ENCODE data around the gene CDRT15. TPM values are rescaled to one million over a fixed set of nuclear protein-coding genes. Genes with fewer than 3 reads are reported as not detected.
"Not testable (repeated sequence)": the region's sequence is repeated elsewhere in the genome, so short reads cannot be mapped to it uniquely, and the experiment has no call there.

Gene CDRT15
- polyA plus RNA-seq, 1 donor (not counting 4 experiments of a cell fraction or from before 2014, with no cell fraction given) = not detected

- Histone ChIP-seq H3K9ac (ENCODE audit: control insufficient read depth, extremely low read depth, insufficient read depth, low read length) (no peak overlapping the region), H3K79me2 (ENCODE audit: control insufficient read depth, insufficient read depth, low read length) (no peaks in the 10 kb centered on the region), H3K27ac (ENCODE audit: control insufficient read depth, insufficient read depth, low read length) (no peak overlapping the region), H3K4me3 (ENCODE audit: control insufficient read depth in 2 of 3, extremely low read depth in 1 of 3, insufficient read depth in 2 of 3, low read depth in 1 of 3, low read length in 3 of 3) (no peak overlapping the region), H3K9me3 (ENCODE audit: control insufficient read depth, low read depth, low read length) (no peaks in the 10 kb centered on the region), H3K9me1 (ENCODE audit: control insufficient read depth, extremely low read depth, insufficient read depth, low read length) (no peaks in the 10 kb centered on the region), H3K36me3 (ENCODE audit: control insufficient read depth in 2 of 2, extremely low read depth in 1 of 2, insufficient read depth in 2 of 2, low read length in 2 of 2) (peaks cover 0 to 2% of the 10 kb centered on the region in 2 experiments), H3K4me2 (ENCODE audit: control insufficient read depth, extremely low read depth, insufficient read depth, low read depth, low read length) (no peak overlapping the region), H3K4me1 (ENCODE audit: control insufficient read depth, extremely low read depth, insufficient read depth, low read length) (no peaks in the 10 kb centered on the region), H4K20me1 (ENCODE audit: control insufficient read depth, extremely low read depth, insufficient read depth, low read length) (no peaks in the 10 kb centered on the region), H3K27me3 (ENCODE audit: control insufficient read depth, extremely low read depth, insufficient read depth, low read length) (no peaks in the 10 kb centered on the region), H2AFZ (ENCODE audit: control insufficient read depth, low read length) (no peak overlapping the region)
- FAIRE-seq (no peak), DNase-seq (ENCODE audit: low read depth, low spot score) (no peak)
- dilution Hi-C loops (cut with MboI; ENCODE audit: extremely low pct_ligation_motif_present, low sequenced_read_pairs) = no loop called here
- no peak for TF ChIP-seq CTCF (optimal IDR thresholded peaks at IDR 0.05 in 1 of 3, IDR thresholded peaks at IDR 0.05 in 1 of 3, conservative IDR thresholded peaks at IDR 0.05 in 1 of 3; ENCODE audit: extremely low read depth in 1 of 3, insufficient read depth in 2 of 3, low read length in 3 of 3)
- no peak for TF ChIP-seq EZH2 (IDR thresholded peaks at IDR 0.05; ENCODE audit: low read length)
Measured at GRCh38 chr17:14197057-14197456, 39.6 kb downstream of the CDRT15 start.

- Histone ChIP-seq H3K4me3 (ENCODE audit: control insufficient read depth in 2 of 3, extremely low read depth in 1 of 3, insufficient read depth in 2 of 3, low read depth in 1 of 3, low read length in 3 of 3) (no peak overlapping the region), H3K79me2 (ENCODE audit: control insufficient read depth, insufficient read depth, low read length) (no peaks in the 10 kb centered on the region), H3K9me3 (ENCODE audit: control insufficient read depth, low read depth, low read length) (no peaks in the 10 kb centered on the region), H3K27me3 (ENCODE audit: control insufficient read depth, extremely low read depth, insufficient read depth, low read length) (no peaks in the 10 kb centered on the region), H3K9me1 (ENCODE audit: control insufficient read depth, extremely low read depth, insufficient read depth, low read length) (no peaks in the 10 kb centered on the region), H3K9ac (ENCODE audit: control insufficient read depth, extremely low read depth, insufficient read depth, low read length) (no peak overlapping the region), H2AFZ (ENCODE audit: control insufficient read depth, low read length) (no peak overlapping the region), H3K27ac (ENCODE audit: control insufficient read depth, insufficient read depth, low read length) (no peak overlapping the region), H3K4me1 (ENCODE audit: control insufficient read depth, extremely low read depth, insufficient read depth, low read length) (no peaks in the 10 kb centered on the region), H3K4me2 (ENCODE audit: control insufficient read depth, extremely low read depth, insufficient read depth, low read depth, low read length) (no peak overlapping the region), H4K20me1 (ENCODE audit: control insufficient read depth, extremely low read depth, insufficient read depth, low read length) (no peaks in the 10 kb centered on the region), H3K36me3 (ENCODE audit: control insufficient read depth in 2 of 2, extremely low read depth in 1 of 2, insufficient read depth in 2 of 2, low read length in 2 of 2) (peaks cover 0 to 2% of the 10 kb centered on the region in 2 experiments)
- TF ChIP-seq CTCF (optimal IDR thresholded peaks at IDR 0.05 in 1 of 3, IDR thresholded peaks at IDR 0.05 in 1 of 3, conservative IDR thresholded peaks at IDR 0.05 in 1 of 3; ENCODE audit: extremely low read depth in 1 of 3, insufficient read depth in 2 of 3, low read length in 3 of 3) (peak; percentile 18 to 44 (median 43)), EZH2 (IDR thresholded peaks at IDR 0.05; ENCODE audit: low read length) (no peak)
- dilution Hi-C loops (cut with MboI; ENCODE audit: extremely low pct_ligation_motif_present, low sequenced_read_pairs) = no loop called here
- no peak for DNase-seq (ENCODE audit: low read depth, low spot score)
- no peak for FAIRE-seq
Measured at GRCh38 chr17:14196377-14196997, 40.2 kb downstream of the CDRT15 start.

GRCh38 chr17:14192636-14193344 is 43.9 kb downstream of the CDRT15 start:
- FAIRE-seq; H3K27ac ChIP-seq (ENCODE audit: control insufficient read depth, insufficient read depth, low read length); dilution Hi-C loops (cut with MboI; ENCODE audit: extremely low pct_ligation_motif_present, low sequenced_read_pairs): not testable (repeated sequence)

More at GRCh38 chr17:14192636-14193344, 43.9 kb downstream of the CDRT15 start:
- not testable (repeated sequence) for H3K36me3 ChIP-seq (ENCODE audit: control insufficient read depth in 2 of 2, extremely low read depth in 1 of 2, insufficient read depth in 2 of 2, low read length in 2 of 2); H3K9ac ChIP-seq (ENCODE audit: control insufficient read depth, extremely low read depth, insufficient read depth, low read length); H3K79me2 ChIP-seq (ENCODE audit: control insufficient read depth, insufficient read depth, low read length); H2AFZ ChIP-seq (ENCODE audit: control insufficient read depth, low read length); H3K9me1 ChIP-seq (ENCODE audit: control insufficient read depth, extremely low read depth, insufficient read depth, low read length); H3K4me1 ChIP-seq (ENCODE audit: control insufficient read depth, extremely low read depth, insufficient read depth, low read length); H3K27me3 ChIP-seq (ENCODE audit: control insufficient read depth, extremely low read depth, insufficient read depth, low read length); H3K4me3 ChIP-seq (ENCODE audit: control insufficient read depth in 2 of 3, extremely low read depth in 1 of 3, insufficient read depth in 2 of 3, low read depth in 1 of 3, low read length in 3 of 3); H4K20me1 ChIP-seq (ENCODE audit: control insufficient read depth, extremely low read depth, insufficient read depth, low read length); DNase-seq (ENCODE audit: low read depth, low spot score); H3K4me2 ChIP-seq (ENCODE audit: control insufficient read depth, extremely low read depth, insufficient read depth, low read depth, low read length); H3K9me3 ChIP-seq (ENCODE audit: control insufficient read depth, low read depth, low read length)
